Stimulated activated CD4-positive, alpha-beta T cell treated with anti-CD3 and anti-CD28 coated beads, Interleukin-2, amount 100 ng/mL, for 24 hours (primary cell): ENCODE data around the gene INSM1.

Experiments used
- DNase-seq, 2 donors: peaks; one replicate each; pipeline ENCODE4 v3.0.0-alpha.2; 2020

The INSM1 gene

DNA sequence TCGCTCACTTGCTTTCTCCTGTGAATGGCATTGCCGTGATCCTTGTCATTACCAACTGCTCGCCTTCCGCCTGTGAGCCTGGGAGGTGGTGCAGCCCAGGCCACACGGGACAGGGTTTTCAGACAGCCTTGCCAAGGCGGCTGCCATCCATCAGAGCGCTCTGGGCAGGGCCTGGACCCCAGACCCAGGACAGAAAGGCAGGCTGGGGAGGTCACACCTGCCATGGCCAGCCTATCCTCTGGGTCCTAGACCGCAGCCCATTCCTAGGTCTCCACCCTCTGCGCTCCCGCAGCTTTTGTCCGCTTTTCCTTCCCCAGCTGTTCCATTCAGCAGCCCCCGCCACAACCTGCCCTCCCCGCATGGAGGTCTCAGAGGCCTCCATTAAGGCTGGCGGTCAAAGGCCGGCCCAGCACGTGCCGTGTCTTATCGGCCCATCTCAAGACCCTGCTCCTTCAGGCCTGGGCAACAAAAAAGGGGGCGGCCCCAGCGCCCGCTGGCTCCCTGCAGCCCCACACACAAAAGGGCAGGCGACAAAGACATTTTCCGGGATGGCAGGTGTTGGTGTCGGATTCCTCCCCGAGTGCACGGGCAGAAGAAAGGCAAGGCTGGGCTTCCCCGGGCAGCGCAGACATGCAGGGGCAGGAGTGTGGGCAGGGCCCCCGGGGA is 28.1 kb downstream of the INSM1 start:
- DNase-seq: no peak

DNA sequence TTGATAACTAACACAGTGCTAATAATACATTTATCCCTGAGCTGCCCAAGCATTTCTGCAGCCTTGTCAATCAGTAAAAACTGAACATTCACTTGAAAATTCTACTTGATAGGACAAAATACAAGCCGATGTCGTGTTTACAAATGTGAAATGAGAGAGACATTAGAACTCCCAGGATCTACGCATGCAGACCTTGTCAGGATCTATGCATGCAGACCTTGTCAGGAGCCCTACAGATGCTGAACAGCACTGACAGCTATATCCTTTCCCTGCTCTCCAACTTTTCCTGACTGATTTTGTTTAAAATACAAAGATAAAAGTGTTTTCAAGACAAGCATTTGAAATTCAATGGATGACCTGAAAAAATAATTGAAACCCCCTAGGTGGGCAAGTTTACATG is 28.9 kb downstream of the INSM1 start:
- no peak for DNase-seq

DNA sequence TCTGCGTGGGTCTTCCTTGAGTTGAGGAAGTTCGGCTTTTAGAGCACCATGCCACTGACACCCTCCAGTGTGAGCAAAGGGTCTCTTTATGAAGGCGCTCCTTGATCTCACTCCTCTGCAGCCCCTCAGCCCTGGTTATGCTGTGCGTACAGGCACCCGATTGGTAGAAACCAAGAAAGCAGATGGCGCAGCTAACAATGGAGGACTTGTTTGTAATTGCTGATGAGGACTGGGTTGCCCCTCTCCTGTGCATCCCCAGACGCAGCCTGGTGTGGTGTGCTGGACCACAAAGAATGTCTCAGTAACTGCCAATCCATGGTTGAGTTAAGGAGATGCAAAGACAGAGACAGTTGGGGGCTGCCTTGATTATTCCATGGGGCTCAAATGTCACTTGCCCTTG is 30.2 kb downstream of the INSM1 start:
- DNase-seq: no peak

DNA sequence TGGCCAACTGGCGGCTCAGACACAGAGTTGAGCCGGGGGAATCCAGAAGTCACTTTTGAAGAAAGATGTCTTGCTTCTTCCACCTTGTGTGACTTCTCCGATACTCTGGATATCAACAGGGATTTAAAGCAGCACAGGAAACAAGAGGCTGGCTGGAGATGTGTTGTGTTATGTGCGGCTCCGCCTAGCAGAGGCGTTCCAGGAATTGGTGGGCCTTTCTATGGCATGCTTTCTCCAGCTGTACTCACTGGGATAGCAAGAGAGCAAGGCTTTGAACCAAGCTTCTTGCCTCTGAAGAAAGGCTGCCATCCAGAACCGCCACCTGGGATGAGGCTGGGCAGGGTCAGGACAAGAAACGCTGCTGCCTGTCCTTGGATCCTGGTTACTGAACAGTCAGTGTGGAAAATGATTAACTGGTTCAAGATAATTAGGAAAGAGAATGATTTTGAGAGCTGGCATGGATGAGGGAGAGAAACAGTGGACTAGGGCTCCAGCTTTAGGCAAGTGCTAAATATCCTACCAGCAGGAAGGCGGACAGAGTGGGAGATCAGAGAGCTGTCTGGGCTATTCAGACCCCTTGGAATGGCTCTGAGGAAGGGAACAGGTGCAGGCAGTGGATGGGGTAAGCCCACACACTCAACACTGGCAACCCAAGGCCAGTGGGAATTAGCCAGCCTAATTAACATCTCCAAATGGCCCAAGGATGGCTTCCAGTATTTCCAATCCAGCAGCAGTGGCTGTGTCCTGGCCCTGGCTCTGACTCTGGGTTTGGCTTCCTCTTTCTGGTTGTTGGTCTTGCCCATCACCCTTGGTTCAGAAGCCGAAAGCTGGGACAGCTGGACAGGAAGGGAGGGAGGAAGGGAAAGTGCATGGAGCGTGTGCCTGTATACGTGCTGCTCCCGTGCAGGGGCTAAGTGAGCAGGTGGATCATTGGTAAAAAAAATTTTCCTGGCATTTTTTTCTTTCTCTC is 31.9 kb downstream of the INSM1 start:
- DNase-seq: no peak

DNA sequence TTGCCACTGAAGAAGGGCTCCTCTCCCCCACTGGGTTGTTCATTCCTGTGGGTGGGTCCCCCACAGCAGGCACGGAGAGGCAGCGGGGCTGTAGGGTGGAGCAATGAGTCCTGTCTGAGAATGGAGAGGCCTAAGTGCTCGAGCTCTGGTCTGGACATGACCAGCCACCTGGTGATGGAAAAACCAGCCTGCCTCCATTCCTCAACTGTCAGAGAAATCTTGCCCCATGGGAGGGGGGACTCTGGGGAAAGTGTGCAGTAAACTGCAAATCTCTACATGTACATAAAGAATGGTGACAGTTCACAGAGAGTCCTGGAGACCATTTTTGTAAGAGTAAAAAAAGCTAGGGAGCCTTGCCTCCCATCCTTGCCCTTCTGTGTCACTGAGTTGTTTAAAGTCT is 34.1 kb downstream of the INSM1 start:
- DNase-seq: no peak

DNA sequence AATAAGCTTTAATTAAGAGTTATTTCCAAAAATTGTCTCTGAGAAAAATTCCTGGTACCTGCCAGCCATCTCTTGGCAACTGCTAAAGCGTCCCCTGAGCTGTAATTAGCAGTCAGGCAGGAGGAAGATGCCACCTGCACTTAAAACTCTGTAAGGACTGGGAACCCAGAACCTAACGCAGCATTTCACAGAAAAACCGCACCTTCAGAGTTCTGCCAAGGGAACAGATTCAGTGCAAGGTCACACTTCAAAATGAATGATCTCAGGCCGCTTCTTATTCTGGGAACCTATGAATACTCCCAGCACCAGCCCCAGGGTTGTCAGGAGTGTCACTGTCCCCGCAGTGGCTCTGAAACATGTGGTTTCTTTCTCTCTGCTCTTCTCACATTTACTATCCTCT is 36.7 kb downstream of the INSM1 start:
- DNase-seq: no peak

DNA sequence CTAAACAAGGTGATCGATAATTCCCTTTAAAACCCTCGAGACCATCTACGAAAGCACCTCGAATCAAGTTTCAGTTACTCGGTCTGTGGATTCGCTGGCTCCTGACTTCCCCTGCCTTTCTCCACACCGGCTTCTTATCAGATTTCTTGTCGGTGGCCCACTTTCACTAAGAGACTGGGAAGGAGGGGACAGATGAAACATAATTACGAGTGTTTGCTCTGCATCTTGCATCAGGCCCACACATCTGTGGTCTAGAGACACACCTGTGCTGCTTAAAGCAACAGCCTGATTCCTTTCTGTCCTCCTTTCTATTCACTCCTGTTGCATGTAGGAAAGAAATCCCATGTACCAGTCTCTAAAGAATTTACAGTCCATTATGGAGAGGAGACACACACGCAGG is 37.7 kb downstream of the INSM1 start:
- DNase-seq: no peak

DNA sequence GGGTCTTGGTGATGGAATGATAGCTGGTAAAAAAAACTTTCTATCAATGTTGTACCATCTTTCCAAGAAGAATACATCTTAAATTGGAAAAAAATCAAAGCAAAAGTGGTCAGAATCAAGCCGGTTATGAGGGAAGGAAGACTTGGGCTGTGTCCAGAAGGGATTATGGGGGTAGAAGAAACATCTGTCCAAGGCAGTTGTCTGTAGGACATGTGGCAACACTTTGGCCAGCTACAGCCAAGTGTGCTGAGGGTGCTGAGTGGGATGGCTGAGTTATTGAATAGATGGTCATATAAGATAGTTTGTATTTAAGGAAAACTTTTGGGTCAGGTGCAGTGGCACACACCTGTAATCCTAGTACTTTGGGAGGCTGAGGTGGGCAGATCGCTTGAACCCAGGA is 38.4 kb downstream of the INSM1 start:
- no peak for DNase-seq

DNA sequence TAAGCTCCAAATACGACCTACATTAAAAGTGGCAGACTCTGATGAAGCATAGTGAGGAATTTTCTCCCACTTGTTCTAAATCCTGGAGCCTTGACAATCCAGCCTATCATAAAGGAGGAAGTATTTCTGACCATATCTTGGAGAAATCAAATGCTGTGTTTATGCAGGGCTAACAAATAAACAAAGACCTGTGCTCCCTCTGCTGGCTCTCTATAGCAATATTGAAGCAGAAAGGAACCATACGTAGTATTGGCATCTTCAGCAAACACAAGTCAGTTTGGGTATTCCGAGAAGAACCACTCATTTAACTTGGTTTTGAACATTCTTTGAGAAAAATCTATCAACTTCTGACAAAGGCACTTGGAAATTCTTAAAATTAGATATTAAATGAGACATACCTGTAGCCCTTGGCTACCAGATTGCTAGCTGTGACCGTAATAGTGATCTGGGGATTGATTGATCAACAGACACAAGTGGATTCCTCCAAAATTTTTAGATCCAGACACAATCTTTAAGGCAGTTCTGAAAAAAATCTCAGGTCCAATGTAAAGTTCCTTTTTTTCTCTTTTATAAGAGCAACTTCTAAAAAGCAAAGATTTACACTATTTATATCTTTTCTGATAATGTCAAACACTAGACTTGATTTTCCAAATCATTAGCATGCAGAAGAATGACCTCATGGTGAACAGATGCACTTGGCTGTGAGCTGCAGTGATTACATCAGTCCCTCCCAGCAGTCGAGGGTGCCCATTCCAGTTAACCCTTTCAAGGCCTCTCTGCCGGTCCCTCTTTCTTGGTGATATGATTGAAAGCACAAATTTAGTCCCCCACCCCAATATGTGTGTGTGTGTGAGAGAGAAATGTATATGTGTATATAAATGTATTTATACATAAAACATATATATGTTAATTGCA is 40.2 kb downstream of the INSM1 start:
- DNase-seq: no peak

DNA sequence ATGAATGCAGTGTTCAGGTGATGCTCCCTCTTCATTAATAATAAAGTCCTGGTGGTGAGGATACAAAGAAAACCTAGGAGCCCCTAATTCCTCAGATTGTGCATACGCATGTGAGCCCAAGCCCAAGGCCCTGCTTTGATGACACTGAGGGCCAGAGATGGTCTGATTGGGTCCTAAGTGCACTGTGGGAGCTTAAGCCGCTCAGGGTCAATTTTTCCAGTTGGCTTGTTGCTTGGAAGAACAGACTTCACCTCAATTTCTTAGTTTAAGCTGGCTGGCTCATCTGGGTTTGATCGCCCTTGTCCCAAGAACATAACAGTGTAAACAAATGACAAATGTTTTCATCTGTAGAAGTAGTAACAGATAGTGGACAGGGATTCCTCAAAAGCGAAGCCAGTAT is 41.4 kb downstream of the INSM1 start:
- DNase-seq: no peak

DNA sequence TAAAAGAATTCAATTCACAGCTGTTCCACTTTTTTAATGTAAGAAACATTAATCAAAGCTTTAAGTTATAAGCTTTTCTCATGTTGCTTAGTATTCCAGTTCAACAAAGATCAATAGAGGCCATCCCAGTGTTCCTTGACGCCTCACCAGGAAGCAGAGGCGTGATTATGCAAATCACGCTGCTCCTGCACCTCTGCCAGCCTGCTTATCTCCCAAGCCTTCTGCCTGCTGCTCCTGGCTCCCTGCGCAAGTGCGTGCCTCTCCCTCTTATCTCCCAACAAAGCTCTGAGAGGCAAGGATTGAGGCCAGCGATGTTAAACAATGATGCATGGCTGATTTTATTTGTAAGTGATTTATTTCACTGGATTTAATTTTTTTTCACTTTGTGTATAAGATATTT is 42.8 kb downstream of the INSM1 start:
- DNase-seq: no peak

DNA sequence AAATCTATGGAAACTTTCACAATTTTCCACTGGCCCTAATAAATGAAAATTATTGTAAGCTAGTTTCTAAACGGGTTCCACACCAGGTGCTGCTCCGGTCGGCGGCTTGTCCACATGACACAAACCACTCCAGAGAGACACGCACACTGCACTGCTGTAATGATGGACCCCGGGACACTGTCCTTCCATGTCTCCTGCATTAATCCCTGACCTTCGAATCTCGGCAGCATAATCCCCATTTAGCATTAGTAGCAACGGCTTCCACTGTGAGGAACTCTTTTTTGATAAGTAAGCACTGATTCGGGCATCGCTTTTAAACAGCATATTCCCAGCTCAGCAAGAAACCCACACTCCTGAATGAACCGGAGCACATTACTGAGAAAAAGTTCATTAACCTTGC is 43.5 kb downstream of the INSM1 start:
- DNase-seq: no peak

DNA sequence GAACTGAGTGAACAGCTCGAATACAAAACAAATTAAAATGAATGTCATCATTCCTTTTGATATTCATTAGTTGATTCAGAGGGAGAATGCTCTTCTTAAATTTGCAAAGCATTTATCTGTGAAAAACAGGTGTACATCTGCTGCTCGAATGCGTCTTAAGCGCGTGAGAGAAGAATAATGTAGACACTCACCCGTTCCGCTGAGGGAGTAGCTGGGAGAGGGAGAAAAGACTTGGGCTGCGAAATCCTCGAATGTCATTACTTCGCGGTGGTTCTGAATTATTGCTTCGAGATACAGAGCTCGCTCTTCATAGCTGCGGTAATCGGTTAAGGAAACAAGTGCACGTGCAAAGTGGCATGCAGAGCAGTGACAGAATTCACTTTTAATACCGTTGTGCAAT is 43.9 kb downstream of the INSM1 start:
- no peak for DNase-seq

DNA sequence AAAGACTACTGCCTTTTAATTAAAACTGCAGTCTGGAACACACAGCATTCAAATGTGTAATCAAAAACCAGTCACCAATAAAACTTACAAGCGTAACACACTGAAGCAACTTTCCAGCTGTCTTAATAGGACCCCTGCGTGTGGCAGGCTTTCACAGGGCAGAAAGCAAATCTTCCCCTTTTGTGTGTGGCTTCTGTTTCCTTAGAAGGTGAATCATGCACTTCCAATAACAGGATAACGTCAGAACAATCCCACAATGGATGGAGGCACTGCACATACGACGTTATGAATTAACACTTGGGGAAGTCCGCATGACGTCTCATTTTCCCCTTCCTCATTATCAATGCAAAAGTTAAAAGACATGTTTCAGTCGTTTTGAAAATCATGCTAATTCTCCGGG is 44.8 kb downstream of the INSM1 start:
- DNase-seq: peak; percentile 26 to 28

DNA sequence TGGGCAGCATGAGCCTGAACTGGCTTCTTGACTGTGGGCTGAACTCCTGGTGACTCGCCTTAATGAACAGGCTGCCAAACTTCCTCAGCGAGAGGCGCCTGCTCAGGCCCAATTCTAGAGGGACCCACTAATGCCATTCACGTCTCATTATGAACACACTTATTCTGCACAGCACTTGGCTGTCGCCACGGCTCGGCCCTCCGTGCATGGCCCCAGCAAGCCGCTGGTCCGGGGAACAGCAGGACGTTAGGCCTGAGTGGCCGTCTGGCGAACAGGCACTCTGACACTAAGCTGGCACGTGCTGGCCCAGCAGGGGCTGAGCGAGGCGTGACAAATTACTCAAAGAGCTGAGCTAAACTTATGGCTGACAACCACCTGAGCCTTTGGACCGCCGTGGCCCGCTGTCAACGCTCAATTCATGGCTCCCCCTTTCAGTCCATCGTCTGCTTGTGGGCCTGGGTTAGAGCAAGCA is 45.9 kb downstream of the INSM1 start:
- no peak for DNase-seq

DNA sequence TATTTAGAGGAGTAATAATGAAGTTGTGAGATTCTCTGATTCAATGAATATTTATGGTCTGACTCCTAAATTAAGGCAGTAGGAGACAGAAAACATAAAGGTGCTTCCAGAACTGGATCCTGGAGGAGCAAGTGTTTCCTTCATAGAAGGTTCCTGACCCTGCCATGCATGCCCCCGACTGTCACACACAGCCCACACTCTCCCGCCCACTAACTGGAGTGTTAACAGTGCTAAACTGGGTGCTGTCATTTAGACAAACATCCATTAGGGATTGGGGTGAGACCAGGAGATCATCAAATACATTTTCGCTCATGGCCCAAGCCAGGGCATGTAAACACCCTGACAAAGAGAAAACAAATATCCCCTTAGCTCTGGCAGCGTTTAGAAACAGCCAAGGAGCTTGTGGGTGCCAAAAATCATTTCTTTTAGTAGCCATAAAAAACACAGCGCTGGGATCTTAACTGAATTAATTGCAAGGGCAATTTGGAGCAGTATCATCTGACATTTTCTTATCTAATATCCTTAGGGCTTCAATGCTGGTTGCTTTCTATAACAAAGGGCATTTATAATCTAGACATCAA is 46.8 kb downstream of the INSM1 start:
- DNase-seq: no peak

DNA sequence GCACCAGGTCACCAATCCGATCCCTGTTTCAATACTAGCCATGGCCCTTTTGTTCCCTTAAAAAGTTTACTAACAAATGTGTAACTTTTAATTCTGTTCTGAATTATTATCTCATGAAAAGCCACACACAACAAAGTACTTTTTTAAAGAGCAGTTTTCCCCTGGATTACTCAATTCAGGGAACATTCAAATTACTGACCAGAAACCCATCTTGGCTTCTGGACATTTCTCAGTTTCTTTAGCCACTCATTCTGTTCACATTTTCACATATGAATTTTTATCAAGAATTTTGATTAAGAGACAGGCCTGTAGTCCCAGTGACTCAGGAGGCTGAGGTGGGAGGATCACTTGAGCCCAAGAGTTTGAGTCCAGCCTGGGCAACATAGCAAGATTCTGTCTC is 47.4 kb downstream of the INSM1 start:
- no peak for DNase-seq

DNA sequence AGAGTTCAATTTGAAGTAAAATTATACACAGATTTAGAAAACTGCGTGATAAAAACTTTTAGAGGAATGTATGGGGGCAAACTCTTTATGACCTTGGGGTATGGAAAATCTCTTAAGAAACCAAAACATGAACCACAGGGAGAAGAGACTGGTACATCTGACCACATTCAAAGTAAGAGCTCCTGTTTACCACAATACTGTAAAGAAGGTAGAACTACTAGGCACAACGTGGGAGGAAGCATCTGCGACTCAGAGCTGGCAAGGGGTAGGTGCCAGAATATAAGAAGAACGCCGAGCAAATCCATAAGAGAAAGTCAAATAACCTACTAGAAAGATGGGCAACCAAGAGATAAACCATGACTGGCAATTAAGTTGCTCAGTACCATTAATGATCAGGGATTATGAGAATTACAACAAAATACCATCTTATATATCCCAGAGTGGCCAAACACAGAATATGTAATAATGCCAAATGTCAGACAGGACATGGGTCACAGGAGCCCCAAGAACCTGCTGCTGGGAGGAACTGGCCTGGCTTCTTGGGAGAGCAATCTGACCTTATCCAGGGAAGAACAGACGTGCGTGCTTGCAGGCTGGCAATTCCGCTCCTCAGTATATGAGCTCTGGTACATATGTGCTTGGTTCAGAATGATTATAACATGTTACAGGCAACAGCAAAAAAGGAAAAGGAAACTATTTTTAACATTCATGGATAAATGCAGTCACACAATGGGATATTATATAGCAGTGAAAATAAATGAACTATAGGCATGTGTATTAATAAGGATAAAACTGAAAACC is 50.2 kb downstream of the INSM1 start:
- no peak for DNase-seq
